Measurements from ENCODE around the gene LRRC73. TPM values are rescaled to one million over a fixed set of nuclear protein-coding genes. Genes with fewer than 3 reads are reported as not detected.

LRRC73 gene
- total and polyA plus RNA-seq, 4 donors, result 0.08 to 0.99 (median 0.10) TPM; not detected in 1

DNA sequence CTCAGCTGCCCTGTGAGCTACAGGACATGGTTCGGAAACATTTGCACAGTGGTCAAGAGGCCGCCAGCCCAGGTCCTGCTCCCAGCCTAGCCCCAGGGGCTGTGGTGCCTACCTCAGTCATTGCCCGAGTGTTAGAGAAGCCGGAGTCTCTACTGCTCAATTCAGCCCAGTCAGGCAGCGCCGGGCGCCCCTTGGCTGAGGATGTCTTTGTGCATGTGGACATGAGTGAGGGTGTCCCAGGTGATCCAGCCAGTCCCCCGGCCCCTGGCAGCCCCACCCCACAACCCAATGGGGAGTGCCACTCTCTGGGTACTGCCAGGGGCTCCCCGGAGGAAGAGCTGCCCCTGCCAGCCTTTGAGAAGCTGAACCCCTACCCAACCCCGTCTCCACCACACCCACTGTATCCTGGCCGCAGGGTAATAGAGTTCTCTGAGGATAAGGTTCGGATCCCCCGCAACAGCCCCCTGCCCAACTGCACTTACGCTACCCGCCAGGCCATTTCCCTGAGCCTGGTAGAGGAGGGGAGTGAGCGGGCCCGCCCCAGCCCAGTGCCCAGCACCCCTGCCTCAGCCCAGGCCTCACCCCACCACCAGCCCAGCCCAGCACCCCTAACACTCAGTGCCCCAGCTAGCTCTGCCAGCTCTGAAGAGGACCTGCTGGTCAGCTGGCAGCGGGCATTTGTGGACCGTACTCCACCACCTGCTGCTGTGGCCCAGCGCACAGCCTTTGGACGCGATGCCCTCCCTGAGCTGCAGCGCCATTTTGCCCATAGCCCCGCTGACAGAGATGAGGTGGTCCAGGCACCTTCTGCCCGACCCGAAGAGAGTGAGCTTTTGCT is 5.2 kb downstream of the LRRC73 start:
- no peak overlapping the region for H3K4me3 ChIP-seq (ENCODE audit: low read depth in 1 of 3, low read length in 3 of 3)
- H3K9me3 ChIP-seq (ENCODE audit: control insufficient read depth in 4 of 4, low read length in 3 of 4), result no peaks in the 10 kb centered on the region
- 95% methylated on average over 26 of the region's 26 CpGs for WGBS
- H3K27me3 ChIP-seq (ENCODE audit: control insufficient read depth in 4 of 4, insufficient read depth in 4 of 4, low read length in 3 of 4), result peaks cover 0 to 3% (median 0%) of the 10 kb centered on the region in 4 donors
- no peak for DNase-seq (ENCODE audit: low spot score)
- peaks cover 7 to 48% (median 29%) of the 10 kb centered on the region in 4 donors for H3K36me3 ChIP-seq (ENCODE audit: control insufficient read depth in 4 of 4, insufficient read depth in 3 of 4, low read depth in 1 of 4, low read length in 3 of 4)
- no peak for TF ChIP-seq FOXA1 (IDR thresholded peaks at IDR 0.05)
- TF ChIP-seq RAD21 (IDR thresholded peaks at IDR 0.05), result no peak
- TF ChIP-seq NR2F2 (IDR thresholded peaks at IDR 0.05), result no peak
- TF ChIP-seq, protein P1, sequence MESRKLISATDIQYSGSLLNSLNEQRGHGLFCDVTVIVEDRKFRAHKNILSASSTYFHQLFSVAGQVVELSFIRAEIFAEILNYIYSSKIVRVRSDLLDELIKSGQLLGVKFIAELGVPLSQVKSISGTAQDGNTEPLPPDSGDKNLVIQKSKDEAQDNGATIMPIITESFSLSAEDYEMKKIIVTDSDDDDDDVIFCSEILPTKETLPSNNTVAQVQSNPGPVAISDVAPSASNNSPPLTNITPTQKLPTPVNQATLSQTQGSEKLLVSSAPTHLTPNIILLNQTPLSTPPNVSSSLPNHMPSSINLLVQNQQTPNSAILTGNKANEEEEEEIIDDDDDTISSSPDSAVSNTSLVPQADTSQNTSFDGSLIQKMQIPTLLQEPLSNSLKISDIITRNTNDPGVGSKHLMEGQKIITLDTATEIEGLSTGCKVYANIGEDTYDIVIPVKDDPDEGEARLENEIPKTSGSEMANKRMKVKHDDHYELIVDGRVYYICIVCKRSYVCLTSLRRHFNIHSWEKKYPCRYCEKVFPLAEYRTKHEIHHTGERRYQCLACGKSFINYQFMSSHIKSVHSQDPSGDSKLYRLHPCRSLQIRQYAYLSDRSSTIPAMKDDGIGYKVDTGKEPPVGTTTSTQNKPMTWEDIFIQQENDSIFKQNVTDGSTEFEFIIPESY (IDR thresholded peaks at IDR 0.05), result no peak
- no peak overlapping the region for H3K9ac ChIP-seq (ENCODE audit: low read depth in 1 of 2, low read length in 2 of 2)
- H3K4me1 ChIP-seq (ENCODE audit: control insufficient read depth in 4 of 4, insufficient read depth in 4 of 4, low read length in 3 of 4), result peaks cover 0 to 8% (median 6%) of the 10 kb centered on the region in 4 donors
- no peak overlapping the region for H3K27ac ChIP-seq (ENCODE audit: low read depth in 1 of 2, low read length in 2 of 2)

DNA sequence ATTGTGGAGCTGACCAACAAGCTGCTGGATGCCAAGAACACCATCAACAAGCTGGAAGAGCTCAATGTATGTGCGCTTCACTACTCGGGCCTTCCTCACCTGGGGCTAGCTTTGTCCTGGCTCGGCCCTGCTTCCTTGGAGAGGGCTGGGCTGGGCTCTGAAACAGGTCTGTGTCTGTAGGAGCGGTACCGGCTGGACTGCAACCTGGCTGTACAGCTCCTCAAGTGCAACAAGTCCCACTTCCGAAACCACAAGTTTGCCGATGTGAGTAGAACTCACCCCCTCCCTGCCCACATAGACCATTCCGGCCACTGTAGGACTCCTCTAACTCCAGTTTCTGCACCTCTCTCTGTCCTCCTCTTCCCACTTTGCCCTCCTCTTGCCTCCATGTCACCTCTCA is 6.7 kb downstream of the LRRC73 start:
- Histone ChIP-seq H3K27ac (ENCODE audit: low read depth in 1 of 2, low read length in 2 of 2) (no peak overlapping the region), H3K4me1 (ENCODE audit: control insufficient read depth in 4 of 4, insufficient read depth in 4 of 4, low read length in 3 of 4) (peaks cover 5 to 18% (median 16%) of the 10 kb centered on the region in 4 donors), H3K9me3 (ENCODE audit: control insufficient read depth in 4 of 4, low read length in 3 of 4) (no peaks in the 10 kb centered on the region), H3K4me3 (ENCODE audit: low read depth in 1 of 3, low read length in 3 of 3) (no peak overlapping the region), H3K27me3 (ENCODE audit: control insufficient read depth in 4 of 4, insufficient read depth in 4 of 4, low read length in 3 of 4) (peaks cover 0 to 3% (median 0%) of the 10 kb centered on the region in 4 donors), H3K9ac (ENCODE audit: low read depth in 1 of 2, low read length in 2 of 2) (no peak overlapping the region), H3K36me3 (ENCODE audit: control insufficient read depth in 4 of 4, insufficient read depth in 3 of 4, low read depth in 1 of 4, low read length in 3 of 4) (peaks cover 7 to 58% (median 31%) of the 10 kb centered on the region in 4 donors)
- WGBS, result 92% methylated on average over 8 of the region's 8 CpGs
- TF ChIP-seq, protein P1 (IDR thresholded peaks at IDR 0.05), result no peak
- TF ChIP-seq FOXA1 (IDR thresholded peaks at IDR 0.05) (no peak), HNF4G (IDR thresholded peaks at IDR 0.05) (no peak)
- DNase-seq (ENCODE audit: low spot score), result no peak

DNA sequence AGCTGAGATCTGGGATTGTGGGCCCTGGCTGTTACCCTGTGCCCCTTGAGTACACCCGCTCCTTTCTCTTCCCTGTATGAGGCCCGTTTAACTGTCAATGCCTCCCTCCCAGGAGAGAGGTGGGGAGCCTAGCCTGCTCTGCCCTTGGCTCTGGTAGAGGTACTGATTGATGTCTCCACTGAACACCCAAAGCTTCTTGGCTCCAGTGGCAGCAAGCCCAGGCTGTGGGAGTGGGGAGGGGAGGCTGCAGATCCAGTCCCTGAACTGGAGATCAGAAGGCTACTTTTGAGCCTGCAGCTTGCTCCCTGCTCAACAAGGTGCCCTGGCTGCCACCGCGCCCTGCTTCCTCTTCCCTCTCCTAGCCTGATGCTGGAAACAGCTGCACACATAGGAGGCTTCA is 7.5 kb downstream of the LRRC73 start:
- peaks cover 5 to 22% (median 17%) of the 10 kb centered on the region in 4 donors for H3K4me1 ChIP-seq (ENCODE audit: control insufficient read depth in 4 of 4, insufficient read depth in 4 of 4, low read length in 3 of 4)
- no peak overlapping the region for H3K27ac ChIP-seq (ENCODE audit: low read depth in 1 of 2, low read length in 2 of 2)
- WGBS, result 95% methylated on average over 4 of the region's 4 CpGs
- DNase-seq (ENCODE audit: low spot score), result no peak
- peaks cover 7 to 59% (median 31%) of the 10 kb centered on the region in 4 donors for H3K36me3 ChIP-seq (ENCODE audit: control insufficient read depth in 4 of 4, insufficient read depth in 3 of 4, low read depth in 1 of 4, low read length in 3 of 4)
- no peak overlapping the region for H3K4me3 ChIP-seq (ENCODE audit: low read depth in 1 of 3, low read length in 3 of 3)
- H3K9me3 ChIP-seq (ENCODE audit: control insufficient read depth in 4 of 4, low read length in 3 of 4), result no peaks in the 10 kb centered on the region
- no peaks in the 10 kb centered on the region for H3K27me3 ChIP-seq (ENCODE audit: control insufficient read depth in 4 of 4, insufficient read depth in 4 of 4, low read length in 3 of 4)
- TF ChIP-seq HNF4G (IDR thresholded peaks at IDR 0.05), result no peak
- no peak overlapping the region for H3K9ac ChIP-seq (ENCODE audit: low read depth in 1 of 2, low read length in 2 of 2)

DNA sequence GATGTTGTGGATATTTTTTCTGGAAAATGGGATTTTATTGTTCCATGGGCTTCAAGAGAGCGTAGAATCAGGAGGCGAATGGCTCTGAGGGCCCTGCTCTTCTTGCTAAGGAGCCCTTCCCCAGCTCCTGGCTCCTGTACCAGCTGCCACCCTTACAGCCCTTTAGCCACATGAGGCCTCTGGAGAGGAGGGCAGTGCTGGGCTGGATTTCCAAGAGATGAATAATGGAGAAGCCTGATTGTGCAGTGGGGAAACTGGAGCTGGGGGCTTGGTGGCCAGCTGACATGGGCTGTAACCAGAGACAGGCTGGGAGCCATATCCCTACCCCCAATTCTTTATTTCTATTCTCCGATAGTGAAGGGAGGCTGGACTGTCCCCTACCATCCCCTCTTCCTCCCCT is 9.2 kb downstream of the LRRC73 start:
- no peak for DNase-seq (ENCODE audit: low spot score)
- Histone ChIP-seq H3K36me3 (ENCODE audit: control insufficient read depth in 4 of 4, insufficient read depth in 3 of 4, low read depth in 1 of 4, low read length in 3 of 4) (peaks cover 7 to 59% (median 31%) of the 10 kb centered on the region in 4 donors), H3K4me1 (ENCODE audit: control insufficient read depth in 4 of 4, insufficient read depth in 4 of 4, low read length in 3 of 4) (peaks cover 5 to 31% (median 22%) of the 10 kb centered on the region in 4 donors), H3K4me3 (ENCODE audit: low read depth in 1 of 3, low read length in 3 of 3) (no peak overlapping the region), H3K9me3 (ENCODE audit: control insufficient read depth in 4 of 4, low read length in 3 of 4) (no peaks in the 10 kb centered on the region), H3K27me3 (ENCODE audit: control insufficient read depth in 4 of 4, insufficient read depth in 4 of 4, low read length in 3 of 4) (no peaks in the 10 kb centered on the region), H3K27ac (ENCODE audit: low read depth in 1 of 2, low read length in 2 of 2) (no peak overlapping the region), H3K9ac (ENCODE audit: low read depth in 1 of 2, low read length in 2 of 2) (no peak overlapping the region)
- WGBS, result 98% methylated on average over 3 of the region's 3 CpGs
- TF ChIP-seq, protein P2, sequence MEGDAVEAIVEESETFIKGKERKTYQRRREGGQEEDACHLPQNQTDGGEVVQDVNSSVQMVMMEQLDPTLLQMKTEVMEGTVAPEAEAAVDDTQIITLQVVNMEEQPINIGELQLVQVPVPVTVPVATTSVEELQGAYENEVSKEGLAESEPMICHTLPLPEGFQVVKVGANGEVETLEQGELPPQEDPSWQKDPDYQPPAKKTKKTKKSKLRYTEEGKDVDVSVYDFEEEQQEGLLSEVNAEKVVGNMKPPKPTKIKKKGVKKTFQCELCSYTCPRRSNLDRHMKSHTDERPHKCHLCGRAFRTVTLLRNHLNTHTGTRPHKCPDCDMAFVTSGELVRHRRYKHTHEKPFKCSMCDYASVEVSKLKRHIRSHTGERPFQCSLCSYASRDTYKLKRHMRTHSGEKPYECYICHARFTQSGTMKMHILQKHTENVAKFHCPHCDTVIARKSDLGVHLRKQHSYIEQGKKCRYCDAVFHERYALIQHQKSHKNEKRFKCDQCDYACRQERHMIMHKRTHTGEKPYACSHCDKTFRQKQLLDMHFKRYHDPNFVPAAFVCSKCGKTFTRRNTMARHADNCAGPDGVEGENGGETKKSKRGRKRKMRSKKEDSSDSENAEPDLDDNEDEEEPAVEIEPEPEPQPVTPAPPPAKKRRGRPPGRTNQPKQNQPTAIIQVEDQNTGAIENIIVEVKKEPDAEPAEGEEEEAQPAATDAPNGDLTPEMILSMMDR (IDR thresholded peaks at IDR 0.05; ENCODE audit: low read depth, low read length, missing input control), result no peak
- TF ChIP-seq, protein P3, sequence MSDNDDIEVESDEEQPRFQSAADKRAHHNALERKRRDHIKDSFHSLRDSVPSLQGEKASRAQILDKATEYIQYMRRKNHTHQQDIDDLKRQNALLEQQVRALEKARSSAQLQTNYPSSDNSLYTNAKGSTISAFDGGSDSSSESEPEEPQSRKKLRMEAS (IDR thresholded peaks at IDR 0.05), result no peak
- TF ChIP-seq HNF4A (conservative IDR thresholded peaks at IDR 0.05) (no peak), NR2F2 (IDR thresholded peaks at IDR 0.05) (no peak), FOXA1 (IDR thresholded peaks at IDR 0.05) (no peak), TAF1 (conservative IDR thresholded peaks at IDR 0.05) (no peak), FOXA2 (IDR thresholded peaks at IDR 0.05) (no peak), SP1 (IDR thresholded peaks at IDR 0.05) (no peak), JUND (IDR thresholded peaks at IDR 0.05) (no peak), GABPA (IDR thresholded peaks at IDR 0.05 in 1 of 2, conservative IDR thresholded peaks at IDR 0.05 in 1 of 2) (no peak), EGR1 (IDR thresholded peaks at IDR 0.05; ENCODE audit: low read depth in 2 of 2) (no peak)
- TF ChIP-seq, protein P4, sequence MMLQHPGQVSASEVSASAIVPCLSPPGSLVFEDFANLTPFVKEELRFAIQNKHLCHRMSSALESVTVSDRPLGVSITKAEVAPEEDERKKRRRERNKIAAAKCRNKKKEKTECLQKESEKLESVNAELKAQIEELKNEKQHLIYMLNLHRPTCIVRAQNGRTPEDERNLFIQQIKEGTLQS (IDR thresholded peaks at IDR 0.05), result no peak

All from liver (tissue), 9 donors.